ENCODE measurements around the gene CCP110.
"Not testable (repeated sequence)": the region's sequence is repeated elsewhere in the genome, so short reads cannot be mapped to it uniquely, and the experiment has no call there.

The CCP110 gene

DNA sequence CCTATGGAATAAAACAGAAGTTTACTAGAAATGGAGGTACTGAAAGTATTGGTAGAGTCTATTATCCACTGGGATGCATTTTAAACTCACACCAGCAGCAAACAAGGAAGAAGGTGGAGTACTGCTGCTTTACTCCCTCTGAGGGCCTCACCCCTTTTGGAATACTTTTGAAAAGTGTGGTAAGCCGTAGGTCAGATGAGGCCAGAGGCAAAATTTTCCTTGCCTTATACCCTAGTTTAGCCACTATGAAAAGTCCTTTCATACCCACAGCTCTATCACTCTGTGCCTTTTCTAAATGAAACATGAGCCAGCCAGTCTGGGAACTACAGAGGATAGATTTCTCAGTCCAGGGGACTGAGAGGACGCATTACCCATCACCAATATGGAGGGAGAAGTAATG, 15.9 kb upstream of the CCP110 start:
- no peak for DNase-seq (ENCODE audit: low read depth in 2 of 2)

DNA sequence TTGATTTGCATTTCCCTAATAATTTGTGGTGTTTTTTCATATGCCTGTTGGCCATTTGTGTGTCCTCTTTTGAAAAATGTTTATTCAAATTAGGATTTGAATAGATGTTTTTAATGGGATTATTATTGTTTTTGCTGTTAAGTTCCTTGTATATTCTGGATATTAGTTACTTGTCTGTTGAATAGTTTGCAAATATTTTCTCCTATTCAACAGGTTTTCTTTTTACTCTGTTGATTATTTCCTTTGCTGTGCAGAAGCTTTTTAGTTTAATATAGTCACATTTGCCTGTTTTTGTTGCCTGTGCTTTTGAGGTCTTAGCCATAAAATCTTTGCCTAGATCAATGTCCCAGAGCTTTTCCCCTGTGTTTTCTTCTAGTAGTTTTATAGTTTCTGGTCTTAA, 11.4 kb upstream of the CCP110 start:
- no peak for DNase-seq (ENCODE audit: low read depth in 2 of 2)

DNA sequence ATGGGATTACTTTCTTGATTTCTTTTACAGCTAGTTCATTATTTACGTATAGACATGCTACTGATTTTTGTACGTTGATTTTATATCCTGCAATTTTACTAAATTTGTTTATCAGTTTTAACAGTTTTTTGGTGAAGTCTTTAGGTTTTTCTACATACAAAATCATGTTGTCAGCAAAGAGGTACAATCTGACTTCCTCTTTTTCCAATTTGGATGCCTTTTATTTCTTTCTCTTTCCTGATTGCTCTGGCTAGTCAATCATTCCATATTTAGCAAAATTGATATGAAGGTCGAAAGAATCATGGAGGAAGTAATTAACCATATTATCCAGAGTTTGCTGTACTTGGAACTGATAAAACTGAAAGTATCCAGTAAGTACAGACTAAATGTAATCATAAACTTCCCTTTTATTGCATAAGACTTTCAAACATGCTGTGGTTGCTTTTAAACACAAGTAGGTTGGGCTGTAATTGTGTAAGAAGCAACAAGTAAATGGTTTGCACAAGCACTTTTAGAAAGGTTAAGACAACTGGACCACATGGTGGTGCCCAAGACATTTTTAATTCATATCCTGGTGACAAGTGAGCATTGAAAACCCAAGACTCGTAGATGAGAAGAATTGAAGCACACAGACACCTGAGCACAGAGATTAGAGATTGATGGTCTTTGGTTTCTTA, 10.2 kb upstream of the CCP110 start:
- DNase-seq (ENCODE audit: low read depth in 2 of 2) = no peak

DNA sequence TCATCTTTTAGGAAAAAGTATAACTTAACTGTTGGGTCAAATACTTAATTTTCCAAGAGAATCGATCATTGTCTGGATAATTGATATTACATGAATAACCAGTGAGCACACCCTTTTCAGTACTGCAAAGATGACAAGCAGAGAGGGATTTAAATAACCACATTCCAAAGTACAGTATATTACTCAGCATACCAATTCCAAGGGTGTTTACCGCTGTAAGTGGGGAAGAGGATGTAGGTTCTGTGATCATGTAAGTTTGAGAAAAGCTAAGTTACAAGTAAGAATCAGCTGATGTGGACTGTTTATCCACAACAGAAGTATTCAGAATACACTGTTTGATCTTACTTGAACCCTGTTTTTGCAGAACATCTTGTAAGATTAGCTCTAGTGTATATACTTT, 8.0 kb upstream of the CCP110 start:
- DNase-seq (ENCODE audit: low read depth in 2 of 2) = no peak

DNA sequence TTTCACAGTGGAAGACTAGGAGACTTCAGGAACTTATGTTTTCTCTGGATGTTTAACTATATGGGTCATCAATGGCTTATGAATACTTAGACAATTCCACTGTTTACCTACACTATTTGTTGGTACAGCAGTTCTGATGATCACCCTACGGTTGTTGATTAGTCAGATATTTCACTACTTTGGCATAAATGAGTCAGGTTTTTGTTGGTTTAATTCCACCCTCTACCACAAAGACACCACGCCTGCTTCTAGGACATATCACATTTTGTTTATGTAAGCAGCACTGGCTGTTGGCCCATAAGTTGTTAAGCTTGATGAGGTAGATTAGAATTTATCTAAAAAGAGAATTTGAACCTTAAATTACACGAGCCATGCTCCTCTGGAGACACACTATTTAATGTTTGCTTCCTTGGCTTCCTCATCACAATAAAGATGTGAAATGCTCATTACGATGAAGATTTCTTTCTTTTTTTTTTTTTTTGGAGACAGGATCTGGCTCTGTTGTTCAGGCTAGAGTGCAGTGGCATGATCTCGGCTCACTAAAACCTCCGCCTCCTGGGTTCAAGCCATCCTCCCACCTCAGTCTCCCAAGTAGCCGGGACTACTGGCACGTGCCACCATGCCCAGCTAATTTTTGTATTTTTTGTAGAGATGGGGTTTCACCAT, 6.2 kb upstream of the CCP110 start:
- DNase-seq (ENCODE audit: low read depth in 2 of 2) = no peak

DNA sequence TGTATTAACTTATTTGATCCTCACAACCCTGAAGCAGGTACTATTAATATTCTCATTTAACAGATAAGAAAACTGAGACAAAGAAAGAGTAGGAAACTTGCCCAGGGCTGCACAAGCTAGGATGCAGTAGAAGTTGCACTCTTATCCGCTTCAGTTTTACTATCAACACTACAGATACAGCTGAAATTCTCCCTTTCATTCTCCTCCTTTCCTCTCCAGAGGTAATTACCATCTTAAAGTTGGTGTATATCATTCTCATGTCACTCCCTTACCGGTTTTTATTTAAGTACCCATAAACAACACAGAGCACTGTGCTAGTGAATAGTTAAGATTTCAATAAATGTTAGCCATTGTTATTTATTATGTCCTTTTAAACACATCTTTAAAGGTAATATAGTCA, 5.4 kb upstream of the CCP110 start:
- no peak for DNase-seq (ENCODE audit: low read depth in 2 of 2)

DNA sequence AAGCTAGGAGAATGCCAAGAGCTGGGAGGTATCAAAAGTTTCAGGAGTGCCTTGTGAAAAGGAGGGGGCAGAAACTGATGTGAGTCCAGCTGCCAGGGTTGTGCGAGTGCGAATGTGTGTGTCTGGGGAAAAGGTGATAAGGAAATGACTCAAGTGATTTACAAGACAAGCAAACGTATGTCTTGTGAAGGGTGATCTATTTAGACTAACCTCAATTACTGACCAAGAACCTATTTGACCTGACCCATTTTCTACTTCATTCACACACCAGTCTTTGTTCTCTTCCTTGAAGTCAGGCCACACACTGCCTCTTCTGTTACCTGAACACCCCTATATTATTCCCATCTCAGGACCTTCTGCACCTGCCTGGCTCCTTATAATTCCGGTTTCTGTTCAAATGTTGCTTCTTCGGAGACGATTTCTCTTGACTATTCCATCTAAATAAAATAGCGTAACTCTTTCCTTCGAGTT, 2.8 kb upstream of the CCP110 start:
- DNase-seq (ENCODE audit: low read depth in 2 of 2) = no peak

DNA sequence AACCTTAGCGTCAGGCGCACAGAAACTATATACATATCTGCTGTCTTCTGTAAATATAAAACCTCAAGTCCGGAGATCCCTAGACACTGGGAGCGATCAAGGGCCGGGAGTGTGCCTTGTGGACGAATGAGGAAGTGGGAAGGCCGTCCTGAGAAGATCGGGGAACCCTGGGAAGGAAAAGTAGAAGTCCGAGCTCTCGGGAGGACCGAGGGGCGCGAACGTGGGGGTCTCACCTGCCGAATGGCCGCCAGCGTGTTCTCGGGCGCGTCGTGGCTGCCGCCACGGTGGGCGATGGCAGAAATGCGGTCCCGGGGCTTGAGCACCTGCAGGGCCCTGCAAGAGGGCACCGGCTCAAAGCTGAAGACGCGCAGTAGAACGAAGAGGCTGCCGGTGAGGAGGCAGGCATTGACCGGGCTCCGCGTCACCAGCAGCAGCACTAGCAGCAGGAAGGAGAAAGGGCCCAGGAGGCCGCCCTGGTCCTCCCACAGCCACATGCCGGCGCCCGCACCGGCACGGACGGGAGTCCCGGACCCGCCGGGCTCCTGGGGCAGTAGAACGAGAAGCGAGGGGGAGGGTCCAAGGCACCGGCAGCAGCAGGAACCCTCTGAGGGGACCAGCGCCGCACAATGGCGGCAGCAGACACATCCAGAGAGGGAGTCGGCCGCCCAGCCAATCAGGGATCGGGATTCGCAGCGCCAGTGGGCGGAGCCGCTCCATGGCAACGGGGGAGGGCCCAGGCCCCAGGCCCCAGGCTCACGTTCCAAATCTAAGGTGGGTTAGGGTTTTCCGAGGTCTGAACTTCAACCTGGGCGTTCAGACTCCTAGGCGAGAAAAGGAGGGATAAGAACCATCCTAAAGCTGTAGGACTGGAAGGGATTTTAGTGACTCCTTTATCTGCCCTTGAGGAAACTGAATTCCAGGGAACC, 2.0 kb upstream of the CCP110 start, which contains the start of gene GDE1:
TSS of gene GDE1 (minus strand) at position 628 of the 926 bp plus-strand sequence. CDS start at position 494, 134 bp downstream.
- DNase-seq (ENCODE audit: low read depth in 2 of 2) = peak; percentile 91 to 94

DNA sequence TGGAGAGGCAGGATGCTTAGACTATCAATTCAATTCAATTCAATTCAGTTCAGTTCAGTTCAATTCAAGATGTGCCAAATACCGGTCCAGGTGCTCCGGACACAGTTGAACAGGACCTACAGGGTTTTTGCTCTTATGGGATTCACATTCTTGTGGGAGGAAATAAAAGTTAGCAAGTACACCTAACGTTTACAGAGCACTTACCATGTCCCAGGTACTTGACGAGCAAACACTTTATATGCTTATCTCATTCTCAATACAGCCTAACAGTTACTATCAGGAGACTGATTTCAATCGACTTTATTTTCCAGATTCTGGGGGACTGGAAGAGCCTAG, 1.4 kb upstream of the CCP110 start:
- no peak for DNase-seq (ENCODE audit: low read depth in 2 of 2)

DNA sequence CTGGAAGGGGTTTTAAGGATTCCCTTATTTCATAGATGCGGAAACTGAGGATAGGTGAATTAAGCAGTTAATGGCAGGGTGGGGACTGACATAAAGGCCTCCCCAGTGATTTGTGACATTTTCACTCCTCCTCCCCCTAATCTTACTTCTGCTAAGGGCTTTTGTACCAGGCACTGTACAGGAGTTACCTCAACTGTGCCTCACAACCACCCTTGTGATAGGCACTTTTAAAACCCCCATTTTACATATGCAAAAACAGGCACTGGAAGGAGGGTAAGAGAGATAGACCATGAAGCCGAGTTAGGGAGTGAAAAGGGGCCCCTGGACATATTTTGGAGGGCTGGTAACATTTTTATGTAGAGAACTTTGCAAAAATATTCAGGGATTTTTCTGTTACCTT, 982 bp upstream of the CCP110 start:
- DNase-seq (ENCODE audit: low read depth in 2 of 2) = no peak

DNA sequence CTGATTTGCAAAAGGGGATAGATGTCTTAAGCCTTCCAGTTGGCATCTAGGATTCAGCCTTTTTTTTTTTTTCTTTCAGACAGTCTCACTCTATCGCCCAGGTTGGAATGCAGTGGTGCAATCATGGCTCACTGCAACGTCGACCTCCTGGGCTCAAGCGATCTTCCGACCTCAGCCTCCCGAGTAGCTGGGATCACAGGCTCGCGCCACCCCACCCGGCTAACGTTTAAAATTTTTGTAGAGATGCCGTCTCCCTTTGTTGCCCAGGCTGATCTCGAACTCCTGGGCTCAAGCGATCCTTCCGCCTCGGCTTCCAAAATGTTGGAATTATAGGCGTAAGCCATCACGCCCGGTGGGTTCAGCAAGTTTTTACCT, 571 bp upstream of the CCP110 start:
- DNase-seq (ENCODE audit: low read depth in 2 of 2) = no peak

DNA sequence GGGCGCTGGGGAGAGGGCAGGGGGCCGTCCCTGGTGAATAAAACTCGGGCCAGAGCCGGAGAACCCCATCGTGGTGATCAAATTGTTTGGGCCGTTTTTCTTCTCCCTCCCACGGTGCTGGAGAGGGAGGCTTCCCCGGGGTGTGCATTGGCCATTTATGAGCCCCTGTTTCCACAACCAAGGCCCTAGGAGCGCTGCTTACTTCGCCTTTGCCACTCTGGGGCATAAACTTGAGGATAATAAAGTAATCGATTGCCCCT, 544 bp downstream of the CCP110 start:
- DNase-seq (ENCODE audit: low read depth in 2 of 2) = no peak

DNA sequence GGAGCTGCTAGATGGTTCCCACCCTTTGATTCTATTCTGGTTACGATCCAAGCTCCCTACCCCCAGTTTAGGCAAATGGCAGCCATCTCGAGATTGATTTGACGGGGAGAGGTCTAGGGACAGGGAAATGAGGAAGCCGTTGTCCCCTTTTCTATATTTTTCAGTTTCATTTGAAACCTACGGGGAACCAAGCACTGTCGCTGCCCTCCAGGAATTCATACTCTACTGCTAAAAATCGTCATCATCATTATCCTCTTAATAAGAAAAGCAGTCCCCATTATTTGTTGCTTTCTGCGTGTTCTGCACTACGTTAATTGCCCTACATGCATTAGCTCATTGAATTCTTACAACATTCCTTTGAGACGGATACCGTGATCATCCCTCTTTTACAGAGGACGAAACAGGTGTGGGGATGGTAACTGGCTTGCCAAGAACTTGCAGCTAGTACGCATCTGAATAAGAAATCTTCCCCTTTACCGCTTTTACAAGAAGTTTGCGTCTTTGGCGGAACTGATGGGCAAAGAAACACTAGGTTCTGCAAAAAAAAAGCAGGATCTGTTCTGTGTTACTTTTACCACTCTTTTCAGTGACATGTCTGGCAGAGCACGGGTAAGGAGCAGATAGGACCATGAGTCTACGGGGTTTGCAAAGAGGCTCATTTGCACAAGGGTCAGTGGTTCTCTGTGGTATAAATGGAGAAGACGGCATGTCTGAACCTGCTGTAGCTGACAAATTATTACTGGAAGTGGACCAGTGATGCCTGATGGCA, 1.1 kb downstream of the CCP110 start:
- no peak for DNase-seq (ENCODE audit: low read depth in 2 of 2)

DNA sequence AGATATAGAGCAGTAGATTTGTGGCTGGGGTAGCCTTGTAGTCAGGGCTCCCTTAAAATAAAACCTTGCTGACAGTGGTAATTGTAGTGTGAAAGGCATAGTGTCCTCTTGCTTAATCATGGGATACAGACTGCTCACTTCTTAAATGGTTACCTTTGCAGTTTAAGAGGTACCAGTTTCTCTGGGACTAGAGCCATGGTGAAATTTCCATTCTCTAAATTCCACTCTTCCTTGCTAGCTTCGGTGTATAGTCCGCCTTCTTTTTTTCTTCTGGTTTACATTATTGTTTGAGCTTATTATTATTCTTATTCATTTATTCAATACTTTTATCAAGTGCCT, 1.6 kb downstream of the CCP110 start:
- DNase-seq (ENCODE audit: low read depth in 2 of 2) = no peak

DNA sequence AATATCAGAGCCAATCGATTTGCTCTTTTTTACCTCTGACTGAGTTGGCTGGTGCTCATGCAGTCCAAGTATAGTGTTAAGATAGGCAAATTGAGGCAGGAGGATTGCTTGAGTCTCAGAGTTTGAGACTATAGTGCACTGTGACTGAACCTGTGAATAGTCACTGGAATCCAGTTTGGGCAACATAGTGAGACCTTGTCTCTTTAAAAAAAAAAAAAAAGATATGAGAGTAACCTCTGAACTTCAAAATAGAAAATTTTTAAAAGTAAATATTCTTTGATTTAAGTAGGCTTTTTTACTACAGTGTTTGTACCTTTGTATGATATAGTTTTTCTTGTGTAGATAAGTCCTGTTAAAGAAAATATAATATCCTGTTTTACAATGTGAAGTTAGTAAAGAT, 3.4 kb downstream of the CCP110 start:
- no peak for DNase-seq (ENCODE audit: low read depth in 2 of 2)

DNA sequence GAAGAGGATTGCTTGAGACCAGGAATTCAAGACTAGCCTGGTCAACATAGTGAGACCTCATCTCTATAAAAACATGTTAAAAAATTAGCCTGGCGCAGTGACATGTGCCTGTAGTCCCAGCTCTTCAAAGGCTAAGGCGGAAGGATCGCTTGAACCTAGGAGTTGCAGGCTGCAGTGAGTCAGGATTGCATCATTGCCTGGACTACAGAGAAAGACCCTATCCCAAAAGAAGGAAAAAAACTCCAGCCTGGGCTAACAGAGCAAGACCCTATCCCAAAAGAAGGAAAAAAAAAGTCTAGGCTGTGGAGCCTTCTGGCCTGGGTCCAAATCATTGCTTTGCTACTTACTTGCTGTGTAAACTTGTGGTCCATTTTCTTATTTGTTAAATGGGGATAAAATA, 4.9 kb downstream of the CCP110 start:
- no peak for DNase-seq (ENCODE audit: low read depth in 2 of 2)

DNA sequence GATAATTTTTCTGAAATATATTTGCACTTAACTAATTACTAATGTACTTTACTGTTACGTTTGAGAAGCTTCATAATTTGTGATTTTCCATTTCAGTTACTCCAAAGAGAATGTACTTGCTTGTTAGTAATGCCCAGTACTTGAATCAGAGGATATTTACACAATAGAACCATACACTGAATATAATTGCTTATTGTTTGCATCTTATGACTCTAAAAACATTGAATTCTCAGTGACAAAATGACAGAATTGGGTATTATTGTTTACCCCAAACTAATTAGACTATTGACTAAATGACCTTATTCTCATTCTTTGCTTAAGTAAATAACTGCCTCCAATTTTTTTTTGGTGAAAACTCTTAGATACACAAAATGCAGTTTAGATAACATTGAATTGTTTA, 8.9 kb downstream of the CCP110 start:
- DNase-seq (ENCODE audit: low read depth in 2 of 2) = no peak

DNA sequence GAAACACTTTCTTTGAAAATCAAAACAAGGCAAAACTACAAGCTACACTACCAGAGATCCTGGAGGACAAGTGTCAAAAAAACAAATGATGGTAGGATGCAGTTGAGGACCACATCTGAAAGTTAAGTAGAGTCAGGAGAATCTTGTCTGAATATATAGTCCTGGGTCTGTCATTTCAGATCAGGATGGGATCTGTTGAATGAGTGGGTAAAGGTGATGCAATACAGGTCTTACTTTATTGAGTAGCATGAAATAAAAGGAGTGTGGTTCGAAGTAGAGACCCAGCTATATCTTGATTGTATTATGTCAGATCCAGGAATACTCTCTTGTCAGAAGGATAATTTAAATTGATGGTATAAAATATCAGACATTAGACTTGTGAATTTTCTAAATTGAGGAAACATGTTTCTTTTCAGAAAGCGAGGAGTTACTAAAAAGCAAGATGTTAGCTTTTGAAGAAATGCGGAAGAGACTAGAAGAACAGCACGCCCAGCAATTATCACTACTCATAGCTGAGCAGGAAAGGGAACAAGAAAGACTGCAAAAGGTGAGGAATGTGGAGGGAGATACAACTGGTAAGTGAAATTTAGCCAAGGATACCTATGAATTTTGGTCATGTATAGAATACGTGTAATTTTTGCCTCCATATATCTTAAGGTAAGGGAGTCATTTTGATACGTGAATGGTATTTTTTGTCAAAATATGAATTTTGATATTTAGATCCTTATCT, 16.7 kb downstream of the CCP110 start:
- DNase-seq (ENCODE audit: low read depth in 2 of 2) = no peak

DNA sequence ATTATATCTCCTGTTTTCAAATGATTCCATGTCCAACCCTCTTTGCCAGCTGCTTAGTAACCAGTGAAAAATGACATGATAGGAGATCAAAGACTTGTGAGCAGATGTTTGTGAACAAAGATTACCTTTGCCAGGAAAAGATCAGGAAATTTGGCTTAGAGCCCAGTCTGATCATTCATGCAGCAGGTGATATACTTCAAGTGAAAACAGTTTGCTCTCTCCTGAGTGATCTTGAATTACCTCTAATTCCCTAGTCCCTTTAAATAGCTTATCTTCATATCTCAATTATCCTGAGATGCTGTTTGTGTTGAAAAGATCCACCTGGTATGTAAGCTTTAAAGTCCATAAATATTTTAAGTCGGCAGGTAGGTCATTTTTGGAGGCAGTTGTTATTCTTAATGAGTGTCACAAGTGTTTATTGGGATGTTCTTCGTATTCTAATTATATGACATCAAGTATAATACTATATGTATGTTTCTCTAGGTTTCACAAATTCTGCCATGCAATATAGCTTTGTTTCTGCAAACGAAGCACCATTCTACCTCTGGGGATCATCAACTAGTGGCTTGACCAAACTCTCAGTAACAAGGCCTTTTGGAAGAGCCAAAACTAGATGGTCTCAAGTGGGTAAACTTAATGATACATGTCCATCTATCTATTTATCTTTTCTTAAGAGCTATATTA, 18.5 kb downstream of the CCP110 start:
- no peak for DNase-seq (ENCODE audit: low read depth in 2 of 2)

DNA sequence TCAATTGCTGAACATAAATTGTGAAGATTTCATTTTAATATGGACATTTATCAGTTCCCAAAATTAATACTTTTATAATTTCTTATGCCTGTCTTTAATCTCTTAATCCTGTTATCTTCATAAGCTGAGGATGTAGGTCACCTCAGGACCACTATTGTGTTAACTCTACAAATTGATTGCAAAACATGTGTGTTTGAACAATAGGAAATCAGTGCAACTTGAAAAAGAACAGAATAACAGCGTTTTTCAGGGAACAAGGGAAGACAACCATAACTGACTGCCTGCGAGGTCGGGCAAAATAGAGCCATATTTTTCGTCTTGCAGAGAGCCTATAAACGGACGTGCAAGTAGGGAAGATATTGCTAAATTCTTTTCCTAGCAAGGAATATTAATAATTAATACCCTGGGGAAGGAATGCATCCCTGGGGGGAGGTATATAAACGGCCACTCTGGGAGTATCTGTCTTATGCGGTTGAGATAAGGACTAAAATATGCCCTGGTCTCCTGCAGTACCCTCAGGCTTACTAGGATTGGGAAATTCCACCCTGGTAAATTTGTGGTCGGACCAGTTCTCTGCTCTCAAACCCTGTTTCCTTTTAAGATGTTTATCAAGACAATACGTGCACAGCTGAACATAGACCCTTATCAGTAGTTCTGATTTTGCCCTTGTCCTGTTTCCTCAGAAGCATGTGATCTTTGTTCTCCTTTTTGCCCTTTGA, 19.7 kb downstream of the CCP110 start:
- DNase-seq (ENCODE audit: low read depth in 2 of 2) = not testable (repeated sequence)

All from stimulated activated CD4-positive, alpha-beta T cell treated with anti-CD3 and anti-CD28 coated beads, Interleukin-4, amount 100 ng/mL, for 48 hours (primary cell).